ENCODE results near the gene KCNC3.

KCNC3 gene

GRCh38 chr19:50288954-50289353 is 40.2 kb downstream of the KCNC3 start:
- H3K4me1 Mint-ChIP-seq (ENCODE audit: low read depth) = no peaks in the 10 kb centered on the region
- H3K4me3 Mint-ChIP-seq = no peak overlapping the region
- no peak overlapping the region for H3K27ac Mint-ChIP-seq
- H3K27me3 Mint-ChIP-seq = peaks cover 22% of the 10 kb centered on the region
- peaks cover 9% of the 10 kb centered on the region for H3K9me3 Mint-ChIP-seq (ENCODE audit: low read depth)
- H3K36me3 Mint-ChIP-seq = peaks cover 2% of the 10 kb centered on the region

- Mint-ChIP-seq H3K27me3 (peaks cover 22% of the 10 kb centered on the region), H3K27ac (no peak overlapping the region), H3K9me3 (ENCODE audit: low read depth) (peaks cover 9% of the 10 kb centered on the region), H3K4me1 (ENCODE audit: low read depth) (peaks cover 2% of the 10 kb centered on the region), H3K36me3 (peaks cover 2% of the 10 kb centered on the region), H3K4me3 (no peak overlapping the region)
Measured at GRCh38 chr19:50287331-50287730, 41.8 kb downstream of the KCNC3 start.

GRCh38 chr19:50286443-50286842 is 42.7 kb downstream of the KCNC3 start:
- Mint-ChIP-seq H3K4me1 (ENCODE audit: low read depth) (peaks cover 2% of the 10 kb centered on the region), H3K4me3 (no peak overlapping the region), H3K27me3 (peaks cover 22% of the 10 kb centered on the region), H3K9me3 (ENCODE audit: low read depth) (peaks cover 9% of the 10 kb centered on the region), H3K36me3 (peaks cover 2% of the 10 kb centered on the region), H3K27ac (no peak overlapping the region)

GRCh38 chr19:50285833-50286232 is 43.3 kb downstream of the KCNC3 start:
- peaks cover 2% of the 10 kb centered on the region for H3K4me1 Mint-ChIP-seq (ENCODE audit: low read depth)
- H3K9me3 Mint-ChIP-seq (ENCODE audit: low read depth) = peaks cover 9% of the 10 kb centered on the region
- H3K4me3 Mint-ChIP-seq = no peak overlapping the region
- peaks cover 2% of the 10 kb centered on the region for H3K36me3 Mint-ChIP-seq
- H3K27me3 Mint-ChIP-seq = peaks cover 22% of the 10 kb centered on the region
- H3K27ac Mint-ChIP-seq = no peak overlapping the region

- Mint-ChIP-seq H3K4me3 (no peak overlapping the region), H3K27ac (no peak overlapping the region), H3K4me1 (ENCODE audit: low read depth) (peaks cover 2% of the 10 kb centered on the region), H3K36me3 (peaks cover 2% of the 10 kb centered on the region), H3K27me3 (peaks cover 7% of the 10 kb centered on the region), H3K9me3 (ENCODE audit: low read depth) (peaks cover 9% of the 10 kb centered on the region)
Measured at GRCh38 chr19:50281491-50281890, 47.7 kb downstream of the KCNC3 start.

GRCh38 chr19:50280983-50281382 is 48.2 kb downstream of the KCNC3 start:
- peaks cover 2% of the 10 kb centered on the region for H3K36me3 Mint-ChIP-seq
- H3K4me1 Mint-ChIP-seq (ENCODE audit: low read depth) = peaks cover 2% of the 10 kb centered on the region
- peaks cover 9% of the 10 kb centered on the region for H3K9me3 Mint-ChIP-seq (ENCODE audit: low read depth)
- peaks cover 7% of the 10 kb centered on the region for H3K27me3 Mint-ChIP-seq
- no peak overlapping the region for H3K4me3 Mint-ChIP-seq
- peak overlapping the region; percentile 5 for H3K27ac Mint-ChIP-seq

GRCh38 chr19:50280074-50280473 is 49.1 kb downstream of the KCNC3 start:
- Mint-ChIP-seq H3K4me3 (no peak overlapping the region), H3K9me3 (ENCODE audit: low read depth) (peaks cover 3% of the 10 kb centered on the region), H3K27ac (no peak overlapping the region)

GRCh38 chr19:50277966-50278580 is 51.1 kb downstream of the KCNC3 start:
- Mint-ChIP-seq H3K4me3 (no peak overlapping the region), H3K27me3 (peaks cover 5% of the 10 kb centered on the region), H3K27ac (no peak overlapping the region), H3K4me1 (ENCODE audit: low read depth) (peaks cover 2% of the 10 kb centered on the region), H3K36me3 (no peaks in the 10 kb centered on the region), H3K9me3 (ENCODE audit: low read depth) (no peaks in the 10 kb centered on the region)

More at GRCh38 chr19:50280074-50280473, 49.1 kb downstream of the KCNC3 start:
- Mint-ChIP-seq H3K27me3 (peaks cover 6% of the 10 kb centered on the region), H3K4me1 (ENCODE audit: low read depth) (peaks cover 2% of the 10 kb centered on the region), H3K36me3 (peaks cover under 1% of the 10 kb centered on the region)

- H3K36me3 Mint-ChIP-seq = no peaks in the 10 kb centered on the region
- H3K27ac Mint-ChIP-seq = no peak overlapping the region
- H3K4me1 Mint-ChIP-seq (ENCODE audit: low read depth) = no peaks in the 10 kb centered on the region
- no peaks in the 10 kb centered on the region for H3K9me3 Mint-ChIP-seq (ENCODE audit: low read depth)
- H3K27me3 Mint-ChIP-seq = peaks cover 5% of the 10 kb centered on the region
- no peak overlapping the region for H3K4me3 Mint-ChIP-seq
Measured at GRCh38 chr19:50276370-50277063, 52.7 kb downstream of the KCNC3 start.

GRCh38 chr19:50275577-50276368 is 53.4 kb downstream of the KCNC3 start:
- no peaks in the 10 kb centered on the region for H3K4me1 Mint-ChIP-seq (ENCODE audit: low read depth)
- H3K27ac Mint-ChIP-seq = no peak overlapping the region
- H3K4me3 Mint-ChIP-seq = no peak overlapping the region
- no peaks in the 10 kb centered on the region for H3K36me3 Mint-ChIP-seq
- H3K27me3 Mint-ChIP-seq = peaks cover 5% of the 10 kb centered on the region
- H3K9me3 Mint-ChIP-seq (ENCODE audit: low read depth) = no peaks in the 10 kb centered on the region

- no peak overlapping the region for H3K27ac Mint-ChIP-seq
- H3K36me3 Mint-ChIP-seq = no peaks in the 10 kb centered on the region
- H3K27me3 Mint-ChIP-seq = peaks cover 2% of the 10 kb centered on the region
- no peak overlapping the region for H3K4me3 Mint-ChIP-seq
- H3K4me1 Mint-ChIP-seq (ENCODE audit: low read depth) = no peaks in the 10 kb centered on the region
- no peaks in the 10 kb centered on the region for H3K9me3 Mint-ChIP-seq (ENCODE audit: low read depth)
Measured at GRCh38 chr19:50273821-50274220, 55.4 kb downstream of the KCNC3 start.

GRCh38 chr19:50272263-50272897 is 56.8 kb downstream of the KCNC3 start:
- H3K27ac Mint-ChIP-seq = no peak overlapping the region

GRCh38 chr19:50269653-50270052 is 59.5 kb downstream of the KCNC3 start:
- Mint-ChIP-seq H3K27ac (no peak overlapping the region), H3K4me3 (no peak overlapping the region), H3K36me3 (no peaks in the 10 kb centered on the region), H3K4me1 (ENCODE audit: low read depth) (peaks cover 2% of the 10 kb centered on the region), H3K9me3 (ENCODE audit: low read depth) (no peaks in the 10 kb centered on the region), H3K27me3 (peaks cover 11% of the 10 kb centered on the region)

More at GRCh38 chr19:50272263-50272897, 56.8 kb downstream of the KCNC3 start:
- Mint-ChIP-seq H3K4me1 (ENCODE audit: low read depth) (no peaks in the 10 kb centered on the region), H3K36me3 (no peaks in the 10 kb centered on the region), H3K4me3 (no peak overlapping the region), H3K27me3 (peaks cover 6% of the 10 kb centered on the region), H3K9me3 (ENCODE audit: low read depth) (no peaks in the 10 kb centered on the region)

GRCh38 chr19:50268501-50268900 is 60.7 kb downstream of the KCNC3 start:
- H3K36me3 Mint-ChIP-seq = no peaks in the 10 kb centered on the region
- H3K4me3 Mint-ChIP-seq = no peak overlapping the region
- no peak overlapping the region for H3K27ac Mint-ChIP-seq
- H3K9me3 Mint-ChIP-seq (ENCODE audit: low read depth) = no peaks in the 10 kb centered on the region
- H3K27me3 Mint-ChIP-seq = peaks cover 11% of the 10 kb centered on the region
- peaks cover 2% of the 10 kb centered on the region for H3K4me1 Mint-ChIP-seq (ENCODE audit: low read depth)

- peaks cover 11% of the 10 kb centered on the region for H3K27me3 Mint-ChIP-seq
- H3K36me3 Mint-ChIP-seq = no peaks in the 10 kb centered on the region
- peaks cover 2% of the 10 kb centered on the region for H3K4me1 Mint-ChIP-seq (ENCODE audit: low read depth)
- H3K4me3 Mint-ChIP-seq = no peak overlapping the region
- H3K9me3 Mint-ChIP-seq (ENCODE audit: low read depth) = no peaks in the 10 kb centered on the region
- no peak overlapping the region for H3K27ac Mint-ChIP-seq
Measured at GRCh38 chr19:50268041-50268440, 61.1 kb downstream of the KCNC3 start.

Measured in activated naive CD8-positive, alpha-beta T cell (primary cell).